Right cardiac atrium (tissue), 5 donors: ENCODE measurements around the gene NSRP1. TPM values are rescaled to one million over a fixed set of nuclear protein-coding genes. Genes with fewer than 3 reads are reported as not detected.
A peak's percentile ranks its signal among the peaks of the same experiment; 100 is the strongest.
"Not testable (repeated sequence)": the region's sequence is repeated elsewhere in the genome, so short reads cannot be mapped to it uniquely, and the experiment has no call there.

Experiments used
- ATAC-seq, 2 donors: fragments of 200-7000 bp; cut with Tn5 transposase; one replicate each; pipeline versions ENCODE4 v1.8.0 to v1.9.1; 2020; ENCODE audit warnings: moderate library complexity in 2 of 2, mild to moderate bottlenecking in 1 of 2
- DNase-seq, 3 donors: peaks; one replicate each; pipeline ENCODE4 v3.0.0-alpha.2; 2020
- H3K27ac ChIP-seq: one replicate; pipeline ENCODE4 v1.5.1; 2013; ENCODE audit warnings: mild to moderate bottlenecking, low read length, control low read depth, moderate library complexity
- H3K27me3 ChIP-seq: one replicate; pipeline ENCODE4 v1.6.1; 2013; ENCODE audit not compliant: control insufficient read depth, insufficient read depth
- H3K4me1 ChIP-seq: one replicate; pipeline ENCODE4 v1.6.1; 2013; ENCODE audit warnings: low read length; ENCODE audit not compliant: control insufficient read depth, insufficient read depth
- H3K4me3 ChIP-seq: one replicate; pipeline ENCODE4 v1.5.1; 2013; ENCODE audit warnings: low read length, control low read depth
- H3K9me3 ChIP-seq: one replicate; pipeline ENCODE4 v1.6.1; 2013; ENCODE audit warnings: low read length; ENCODE audit not compliant: control insufficient read depth
- WGBS: extraction: QIAGEN DNeasy Blood & Tissue Kit; methylation state at CpG from one replicate; pipeline ENCODE4 v1.1.7; 2013; 5-methylcytosine and 5-hydroxymethylcytosine counted together
- intact Hi-C, 4 donors: fragments of 100-400 bp; cut with DNase I; formaldehyde crosslinking; loops; one replicate each; pipeline versions ENCODE4 v1.11.0 to v1.14.0; 2022 to 2023
- long read RNA-seq, 4 donors: library from polyadenylated mRNA; unstranded; transcript quantifications; one replicate each; pipeline ENCODE4 v2.0.0, GENCODE V29; 2020 to 2021
- polyA plus RNA-seq: library from polyadenylated mRNA; stranded (reverse); fragments of 200-250 nt; gene quantifications from one replicate; pipeline ENCODE4 v1.2.3, GENCODE V29; 2013
- total RNA-seq, 4 donors: library from RNA; stranded (reverse); fragmentation: NEBNext Ultra II Directional; extraction: Animal tissue kit (Norgen Biotek cat#: 25700); gene quantifications; one replicate each; pipeline ENCODE4 v1.2.1, GENCODE V29; 2021
- donor health status: healthy with polysubstance abuse.
- donor health status: DM: no; HTN: yes; CAD: no.
- donor health status: DM: no; HTN: no; CAD: no.
- donor health status: DM: no; HTN: yes; CAD: no; lungs with severe emphysema.
- donor health status: DM: yes; HTN: yes; CAD: no.

NSRP1 gene, protein sequence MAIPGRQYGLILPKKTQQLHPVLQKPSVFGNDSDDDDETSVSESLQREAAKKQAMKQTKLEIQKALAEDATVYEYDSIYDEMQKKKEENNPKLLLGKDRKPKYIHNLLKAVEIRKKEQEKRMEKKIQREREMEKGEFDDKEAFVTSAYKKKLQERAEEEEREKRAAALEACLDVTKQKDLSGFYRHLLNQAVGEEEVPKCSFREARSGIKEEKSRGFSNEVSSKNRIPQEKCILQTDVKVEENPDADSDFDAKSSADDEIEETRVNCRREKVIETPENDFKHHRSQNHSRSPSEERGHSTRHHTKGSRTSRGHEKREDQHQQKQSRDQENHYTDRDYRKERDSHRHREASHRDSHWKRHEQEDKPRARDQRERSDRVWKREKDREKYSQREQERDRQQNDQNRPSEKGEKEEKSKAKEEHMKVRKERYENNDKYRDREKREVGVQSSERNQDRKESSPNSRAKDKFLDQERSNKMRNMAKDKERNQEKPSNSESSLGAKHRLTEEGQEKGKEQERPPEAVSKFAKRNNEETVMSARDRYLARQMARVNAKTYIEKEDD
- 10 to 100 TPM; 23.0 to 28.9 (median 25.0) TPM for total RNA-seq
- polyA plus RNA-seq = 29.9 TPM
- long read RNA-seq, donor 1, transcript NSRP1-201 (7 exons, 2,541 nt) = major isoform, 50 of 85 reads
- long read RNA-seq, donor 1, partial matches to known transcripts = 17 of 85 reads
- long read RNA-seq, donor 1, other reads (novel, unspliced or antisense) = 10 of 85 reads
- long read RNA-seq, donor 2, transcript NSRP1-201 (7 exons, 2,541 nt) = major isoform, 12 of 17 reads
- long read RNA-seq, donor 2, partial matches to known transcripts = 2 of 17 reads
- long read RNA-seq, donor 2, other reads (novel, unspliced or antisense) = 1 of 17 reads
- long read RNA-seq, donor 3, transcript NSRP1-201 (7 exons, 2,541 nt) = major isoform, 10 of 44 reads
- long read RNA-seq, donor 3, partial matches to known transcripts = 11 of 44 reads
- long read RNA-seq, donor 3, other reads (novel, unspliced or antisense) = 15 of 44 reads
- long read RNA-seq, donor 4, transcript NSRP1-201 (7 exons, 2,541 nt) = major isoform, 23 of 31 reads
- long read RNA-seq, donor 4, partial matches to known transcripts = 2 of 31 reads
- long read RNA-seq, donor 4, other reads (novel, unspliced or antisense) = 4 of 31 reads

DNA sequence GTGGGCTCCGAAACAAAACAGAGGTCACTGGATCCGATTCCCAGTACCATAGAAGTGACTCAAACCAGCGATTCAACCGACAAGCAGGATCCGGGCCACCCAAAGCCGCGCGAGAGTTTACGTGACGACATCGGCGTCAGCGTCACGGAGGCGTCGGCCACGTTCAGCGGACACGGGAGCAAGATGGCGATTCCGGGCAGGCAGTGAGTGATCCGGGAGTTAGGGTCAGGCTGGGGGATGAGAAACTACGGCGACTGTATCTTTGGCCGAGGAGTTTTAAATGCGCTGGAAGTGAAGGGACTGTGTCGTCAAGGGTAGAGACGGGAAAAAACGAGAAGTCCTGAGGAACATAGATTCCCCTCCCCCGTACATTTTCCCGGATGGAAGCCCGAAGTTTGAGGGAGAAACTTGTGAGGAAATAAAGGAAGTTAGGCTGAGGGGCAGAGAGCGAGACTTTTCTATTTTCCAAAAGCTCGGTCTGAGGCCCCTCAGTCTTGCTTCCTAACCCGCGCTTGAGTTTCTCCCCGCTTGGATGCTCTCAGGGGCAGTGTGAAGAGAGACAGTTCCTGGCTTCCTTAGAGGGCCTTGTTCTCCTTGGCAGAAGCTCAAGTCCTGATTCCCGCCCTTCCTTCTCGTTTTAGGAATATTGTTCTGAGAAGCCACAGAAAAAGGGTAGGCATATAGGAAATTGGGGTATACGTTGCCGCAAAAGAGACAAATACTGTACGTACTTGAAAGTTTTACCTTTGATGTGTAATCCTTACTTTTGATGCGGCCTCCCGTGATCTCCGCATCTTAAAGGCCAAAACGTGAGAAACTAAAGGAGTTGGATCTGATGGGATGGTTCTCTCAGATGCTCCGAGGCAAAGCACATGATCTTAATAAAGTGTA, at the start of gene NSRP1:
TSS of gene NSRP1 (plus strand) at position 156 of the 891 bp plus-strand sequence. CDS start at position 184, 28 bp downstream.
- peak; percentile 98 for ATAC-seq
- Histone ChIP-seq H3K27me3 (no peaks in the 10 kb centered on the region), H3K4me3 (peak within 1 kb of the TSS; percentile 95), H3K9me3 (no peaks in the 10 kb centered on the region), H3K27ac (peak within 1 kb of the TSS; percentile 97), H3K4me1 (no peaks in the 10 kb centered on the region)
- WGBS = under 1% methylated on average over 47 of the region's 47 CpGs
- peak; percentile 96 to 98 (median 98) for DNase-seq
- intact Hi-C loops = no loop called here

DNA sequence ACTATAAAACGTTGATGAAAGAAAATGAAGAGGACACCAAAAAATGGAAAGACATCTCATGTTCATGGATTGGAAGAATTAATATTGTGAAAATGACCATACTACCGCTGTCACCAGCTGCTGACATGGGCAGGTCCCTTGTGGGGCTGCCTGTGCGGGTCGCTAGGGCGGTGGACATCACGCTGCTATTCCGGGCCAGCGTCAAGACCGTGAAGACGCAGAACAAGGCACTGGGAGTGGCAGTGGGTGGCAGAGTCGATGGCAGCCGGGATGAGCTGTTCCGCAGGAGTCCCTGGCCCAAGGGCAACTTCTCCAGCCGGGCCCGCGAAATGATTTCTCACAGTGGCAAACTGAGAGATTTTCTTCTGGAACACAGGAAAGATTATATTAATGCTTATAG, 48.2 kb upstream of the NSRP1 start:
- intact Hi-C loops = no loop called here
- 93% methylated on average over 16 of the region's 16 CpGs for WGBS
- DNase-seq (no peak), ATAC-seq (no peak)
- H3K9me3 ChIP-seq = no peaks in the 10 kb centered on the region
- no peak overlapping the region for H3K27ac ChIP-seq
- H3K27me3 ChIP-seq = no peaks in the 10 kb centered on the region
- no peak overlapping the region for H3K4me3 ChIP-seq
- H3K4me1 ChIP-seq = no peaks in the 10 kb centered on the region

DNA sequence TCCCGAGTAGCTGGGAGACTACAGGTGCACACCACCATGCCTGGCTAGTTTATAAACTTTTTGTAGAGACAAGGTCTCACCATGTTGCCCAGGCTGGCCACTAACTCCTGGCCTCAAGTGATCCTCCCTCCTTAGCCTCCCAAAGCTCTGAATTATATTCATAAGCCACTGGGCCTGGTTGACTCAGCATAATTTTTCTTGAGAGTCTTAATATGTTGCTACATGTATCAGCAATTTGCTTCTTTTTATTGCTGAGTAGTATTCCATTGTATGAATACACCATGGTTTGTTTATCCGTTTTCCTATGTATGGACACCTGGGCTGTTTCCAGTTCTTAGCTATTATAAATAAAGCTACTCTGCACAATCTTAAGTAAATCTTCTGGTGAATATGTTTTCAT, 42.4 kb upstream of the NSRP1 start:
- Histone ChIP-seq H3K27ac (no peak overlapping the region), H3K4me3 (no peak overlapping the region), H3K4me1 (no peaks in the 10 kb centered on the region), H3K27me3 (no peaks in the 10 kb centered on the region), H3K9me3 (no peaks in the 10 kb centered on the region)
- DNase-seq (no peak), ATAC-seq (no peak)
- intact Hi-C loops = no loop called here
- 93% methylated on average over 2 of the region's 2 CpGs for WGBS

DNA sequence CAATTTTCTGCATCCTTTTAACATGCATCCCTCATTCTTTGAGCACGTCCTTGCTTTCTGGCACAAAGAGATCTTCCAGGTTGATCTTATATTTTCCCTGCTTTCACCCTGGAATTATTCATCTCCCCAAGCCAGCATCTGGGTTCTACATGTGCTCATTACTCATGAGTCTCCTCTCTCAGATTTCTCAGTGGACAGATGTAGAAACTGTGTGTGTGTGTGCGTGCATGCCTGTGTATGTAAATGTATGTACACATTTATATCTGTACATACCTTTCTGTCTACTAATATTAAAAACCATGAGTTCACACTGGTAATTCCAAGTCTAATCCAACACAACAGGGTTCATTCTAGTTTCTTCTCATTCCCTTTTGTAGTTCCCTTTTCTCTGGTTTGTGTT, 41.9 kb upstream of the NSRP1 start:
- intact Hi-C loops = no loop called here
- WGBS = 92% methylated on average over 2 of the region's 2 CpGs
- no peak for ATAC-seq
- no peaks in the 10 kb centered on the region for H3K4me1 ChIP-seq
- no peak overlapping the region for H3K27ac ChIP-seq
- no peak for DNase-seq
- H3K27me3 ChIP-seq = no peaks in the 10 kb centered on the region
- H3K4me3 ChIP-seq = no peak overlapping the region
- no peaks in the 10 kb centered on the region for H3K9me3 ChIP-seq

DNA sequence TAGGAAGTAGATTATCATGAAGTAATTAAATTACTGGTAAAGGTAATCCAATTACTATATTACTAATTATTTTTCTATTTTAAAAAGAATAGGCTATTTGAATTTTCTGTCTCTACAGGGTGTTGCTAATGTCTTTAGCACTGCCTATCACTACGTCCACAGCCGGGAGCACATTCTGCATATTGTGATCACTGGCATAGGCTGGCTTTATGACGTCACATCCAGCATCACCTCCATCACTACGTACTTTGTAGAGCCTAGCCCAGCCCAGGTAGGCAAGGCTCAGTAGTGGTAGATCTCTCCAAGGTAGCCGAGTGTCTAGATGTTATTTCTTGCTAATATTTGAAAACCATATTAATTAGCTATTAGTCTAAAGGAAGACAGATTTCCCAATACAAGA, 33.8 kb upstream of the NSRP1 start:
- intact Hi-C loops = no loop called here

DNA sequence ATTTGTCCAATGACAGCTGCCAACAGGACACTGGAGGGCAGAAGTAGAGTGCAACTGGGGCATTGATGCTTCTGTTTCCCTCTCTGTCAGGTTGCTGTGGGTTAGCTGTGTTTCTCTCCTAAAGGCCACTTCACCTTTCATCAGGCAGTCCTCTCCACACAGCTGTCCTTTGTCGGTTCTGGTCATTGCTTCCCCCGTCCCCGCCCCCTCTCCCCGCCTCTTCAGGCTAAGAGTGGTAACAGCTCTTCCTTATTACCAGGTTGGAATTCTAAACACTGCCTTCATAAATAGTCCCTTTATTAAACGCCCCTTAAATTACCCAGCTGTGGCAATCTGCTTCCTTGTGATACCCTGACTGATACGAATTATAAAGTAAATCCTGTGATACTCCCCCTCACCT, 31.8 kb upstream of the NSRP1 start:
- intact Hi-C loops = no loop called here
- no peak overlapping the region for H3K4me3 ChIP-seq
- H3K9me3 ChIP-seq = no peaks in the 10 kb centered on the region
- H3K27ac ChIP-seq = no peak overlapping the region
- H3K27me3 ChIP-seq = no peaks in the 10 kb centered on the region
- ATAC-seq (no peak), DNase-seq (no peak)
- no peaks in the 10 kb centered on the region for H3K4me1 ChIP-seq
- WGBS = 49% methylated on average over 6 of the region's 6 CpGs

More for the DNA sequence above, 33.8 kb upstream of the NSRP1 start:
- H3K9me3 ChIP-seq = no peaks in the 10 kb centered on the region
- no peaks in the 10 kb centered on the region for H3K4me1 ChIP-seq
- WGBS = 88% methylated on average over 5 of the region's 5 CpGs
- H3K4me3 ChIP-seq = no peak overlapping the region
- H3K27me3 ChIP-seq = no peaks in the 10 kb centered on the region
- no peak overlapping the region for H3K27ac ChIP-seq
- ATAC-seq = no peak
- no peak for DNase-seq

DNA sequence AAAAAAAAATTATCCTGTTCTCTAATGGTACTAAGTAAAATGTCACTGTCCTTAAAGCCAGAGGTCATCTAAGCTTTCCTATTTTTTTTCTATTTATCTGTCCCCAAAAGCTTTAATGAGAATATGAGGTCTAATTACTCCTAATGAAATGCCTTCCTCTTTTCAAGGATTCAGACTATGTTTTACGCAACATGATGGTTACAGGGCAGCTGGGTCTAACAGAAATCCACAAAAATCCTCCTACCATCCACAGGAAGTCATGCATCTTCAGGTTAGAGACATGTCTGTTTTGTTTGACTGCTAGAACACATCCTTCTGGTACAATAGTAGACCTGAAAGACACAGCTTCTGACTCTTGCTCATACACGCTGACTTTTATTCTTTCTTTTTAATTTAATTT, 29.7 kb upstream of the NSRP1 start:
- intact Hi-C loops = no loop called here
- Histone ChIP-seq H3K4me3 (no peak overlapping the region), H3K9me3 (no peaks in the 10 kb centered on the region), H3K27ac (no peak overlapping the region), H3K4me1 (no peaks in the 10 kb centered on the region), H3K27me3 (no peaks in the 10 kb centered on the region)
- WGBS = 89% methylated on average over 2 of the region's 2 CpGs
- DNase-seq (no peak), ATAC-seq (no peak)

DNA sequence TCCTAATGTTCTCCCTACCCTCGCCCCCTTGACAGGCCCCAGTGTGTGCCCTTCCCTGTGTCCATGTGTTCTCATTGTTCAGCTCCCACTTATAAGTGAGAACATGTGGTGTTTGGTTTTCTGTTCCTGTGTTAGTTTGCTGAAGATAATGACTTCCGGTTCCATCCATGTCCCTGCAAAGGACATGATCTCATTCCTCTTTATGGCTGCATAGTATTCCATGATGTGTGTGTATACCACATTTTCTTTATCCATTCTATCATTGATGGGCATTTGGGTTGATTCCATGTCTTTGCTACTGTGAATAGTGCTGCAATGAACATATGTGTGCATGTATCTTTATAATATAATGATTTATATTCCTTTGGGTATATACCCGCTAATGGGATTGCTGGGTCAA, 29.2 kb upstream of the NSRP1 start:
- H3K4me1 ChIP-seq, H3K27ac ChIP-seq, ATAC-seq, DNase-seq, H3K9me3 ChIP-seq, intact Hi-C loops, H3K4me3 ChIP-seq, H3K27me3 ChIP-seq: not testable (repeated sequence)
- WGBS = 90% methylated on average over 3 of the region's 3 CpGs

DNA sequence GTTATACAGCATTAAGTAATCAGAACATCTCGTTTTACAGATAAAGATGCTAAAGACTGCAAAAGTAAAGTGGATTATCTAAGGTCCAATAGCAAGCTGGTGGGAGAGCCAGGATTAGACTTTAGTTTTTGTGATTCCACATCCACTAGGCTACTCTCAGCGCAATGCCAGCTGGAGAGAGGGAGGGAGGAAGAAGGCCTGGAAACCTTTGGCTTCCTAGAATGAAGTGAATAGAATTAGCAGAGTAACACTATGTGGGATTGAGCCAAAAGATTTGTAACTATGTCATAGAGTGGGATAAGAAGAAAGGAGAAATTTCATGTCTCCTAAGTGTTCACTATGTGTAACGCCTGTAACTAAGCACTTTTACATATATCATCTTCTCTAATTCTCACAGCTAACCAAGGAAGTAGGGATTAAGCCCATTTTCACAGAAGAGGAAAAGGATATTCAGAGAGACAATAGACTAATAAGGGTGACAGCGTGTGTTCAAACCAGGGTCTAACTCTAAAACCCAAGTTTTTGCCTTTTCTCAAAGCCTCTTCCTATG, 25.4 kb upstream of the NSRP1 start:
- no peak overlapping the region for H3K27ac ChIP-seq
- 59% methylated on average over 4 of the region's 4 CpGs for WGBS
- H3K27me3 ChIP-seq = no peaks in the 10 kb centered on the region
- intact Hi-C loops = loop anchor here in 1 of 4 donors (10.0 kb wide), 1 partner anchor 286 kb away; no protein-coding TSS in a partner anchor
- H3K9me3 ChIP-seq = no peaks in the 10 kb centered on the region
- no peaks in the 10 kb centered on the region for H3K4me1 ChIP-seq
- peak in 1 of 2 donors; percentile 41 for ATAC-seq
- DNase-seq = peak in 1 of 3 donors; percentile 23
- H3K4me3 ChIP-seq = no peak overlapping the region

DNA sequence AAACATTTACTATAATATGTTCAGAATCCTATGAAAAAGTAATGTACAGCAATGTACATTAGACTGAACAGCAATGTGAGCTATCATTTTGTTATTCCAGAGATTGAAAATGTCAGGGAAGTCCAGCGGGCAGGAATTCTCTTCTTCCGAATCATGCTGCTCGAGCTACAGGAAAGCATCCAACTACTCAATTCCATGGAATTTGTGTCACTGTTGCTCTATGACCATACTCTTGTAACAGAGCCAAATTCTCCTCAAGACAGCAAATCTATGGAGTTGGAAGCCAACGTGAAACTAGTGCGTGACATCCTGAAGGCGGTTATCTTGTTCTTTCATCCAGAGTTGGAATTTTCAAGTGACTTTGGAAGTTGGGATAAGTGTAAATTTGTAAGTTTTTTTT, 24.8 kb upstream of the NSRP1 start:
- H3K9me3 ChIP-seq = no peaks in the 10 kb centered on the region
- no peak overlapping the region for H3K4me3 ChIP-seq
- H3K27ac ChIP-seq = no peak overlapping the region
- H3K4me1 ChIP-seq = no peaks in the 10 kb centered on the region
- 27% methylated on average over 6 of the region's 6 CpGs for WGBS
- intact Hi-C loops = loop anchor here in 1 of 4 donors (10.0 kb wide), 1 partner anchor 287 kb away; no protein-coding TSS in a partner anchor
- ATAC-seq (peak; percentile 34 to 38), DNase-seq (no peak)
- no peaks in the 10 kb centered on the region for H3K27me3 ChIP-seq
